Panc1 (cell line): ENCODE results near the gene KRTAP5-9.

Experiments
- POLR2AphosphoS5 ChIP-seq: IDR thresholded peaks from 2 replicates; pipeline ENCODE4 v1.6.1; 2012; ENCODE audit warnings: mild to moderate bottlenecking, low read depth, low read length, moderate library complexity
- SIN3A ChIP-seq: IDR thresholded peaks from 2 replicates; pipeline ENCODE4 v1.6.1; 2012; ENCODE audit warnings: low read depth, mild to moderate bottlenecking, low read length, moderate library complexity, borderline replicate concordance; ENCODE audit not compliant: insufficient read depth
- TF ChIP-seq, protein P1 (sequence below): fragments of 450-650 bp; IDR thresholded peaks from 2 replicates; pipeline ENCODE4 v1.5.1; 2017; ENCODE audit warnings: mild to moderate bottlenecking
- TF ChIP-seq, protein P2 (sequence below), 2 experiments: IDR thresholded peaks; 2 replicates each; pipeline ENCODE4 v1.6.1; 2011 to 2012; ENCODE audit warnings: low read depth in 2 of 2, control low read depth in 1 of 2, low read length in 1 of 2, mild to moderate bottlenecking in 1 of 2, moderate library complexity in 1 of 2; ENCODE audit not compliant: insufficient read depth in 1 of 2

DNA sequence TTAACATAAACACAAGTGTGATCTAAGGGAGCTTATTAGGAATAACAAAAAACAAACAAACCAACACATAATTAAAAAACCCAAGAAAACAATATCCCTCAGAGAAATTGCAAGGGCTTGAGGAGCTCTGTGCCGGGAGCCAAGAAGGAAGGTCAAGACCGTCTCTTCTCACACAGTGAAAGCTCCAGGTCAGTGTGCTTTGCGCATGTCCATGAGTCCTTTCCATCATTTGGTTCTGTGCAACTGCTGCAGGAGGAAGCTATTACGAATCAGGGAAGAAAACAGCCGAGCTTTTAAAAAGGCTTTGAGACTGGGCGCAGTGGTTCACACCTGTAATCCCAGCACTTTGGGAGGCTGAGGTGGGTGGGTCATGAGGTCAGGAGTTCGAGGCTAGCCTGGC, 5.8 kb upstream of the KRTAP5-9 start:
- TF ChIP-seq, protein P1, sequence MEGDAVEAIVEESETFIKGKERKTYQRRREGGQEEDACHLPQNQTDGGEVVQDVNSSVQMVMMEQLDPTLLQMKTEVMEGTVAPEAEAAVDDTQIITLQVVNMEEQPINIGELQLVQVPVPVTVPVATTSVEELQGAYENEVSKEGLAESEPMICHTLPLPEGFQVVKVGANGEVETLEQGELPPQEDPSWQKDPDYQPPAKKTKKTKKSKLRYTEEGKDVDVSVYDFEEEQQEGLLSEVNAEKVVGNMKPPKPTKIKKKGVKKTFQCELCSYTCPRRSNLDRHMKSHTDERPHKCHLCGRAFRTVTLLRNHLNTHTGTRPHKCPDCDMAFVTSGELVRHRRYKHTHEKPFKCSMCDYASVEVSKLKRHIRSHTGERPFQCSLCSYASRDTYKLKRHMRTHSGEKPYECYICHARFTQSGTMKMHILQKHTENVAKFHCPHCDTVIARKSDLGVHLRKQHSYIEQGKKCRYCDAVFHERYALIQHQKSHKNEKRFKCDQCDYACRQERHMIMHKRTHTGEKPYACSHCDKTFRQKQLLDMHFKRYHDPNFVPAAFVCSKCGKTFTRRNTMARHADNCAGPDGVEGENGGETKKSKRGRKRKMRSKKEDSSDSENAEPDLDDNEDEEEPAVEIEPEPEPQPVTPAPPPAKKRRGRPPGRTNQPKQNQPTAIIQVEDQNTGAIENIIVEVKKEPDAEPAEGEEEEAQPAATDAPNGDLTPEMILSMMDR = no peak
- TF ChIP-seq, protein P2, sequence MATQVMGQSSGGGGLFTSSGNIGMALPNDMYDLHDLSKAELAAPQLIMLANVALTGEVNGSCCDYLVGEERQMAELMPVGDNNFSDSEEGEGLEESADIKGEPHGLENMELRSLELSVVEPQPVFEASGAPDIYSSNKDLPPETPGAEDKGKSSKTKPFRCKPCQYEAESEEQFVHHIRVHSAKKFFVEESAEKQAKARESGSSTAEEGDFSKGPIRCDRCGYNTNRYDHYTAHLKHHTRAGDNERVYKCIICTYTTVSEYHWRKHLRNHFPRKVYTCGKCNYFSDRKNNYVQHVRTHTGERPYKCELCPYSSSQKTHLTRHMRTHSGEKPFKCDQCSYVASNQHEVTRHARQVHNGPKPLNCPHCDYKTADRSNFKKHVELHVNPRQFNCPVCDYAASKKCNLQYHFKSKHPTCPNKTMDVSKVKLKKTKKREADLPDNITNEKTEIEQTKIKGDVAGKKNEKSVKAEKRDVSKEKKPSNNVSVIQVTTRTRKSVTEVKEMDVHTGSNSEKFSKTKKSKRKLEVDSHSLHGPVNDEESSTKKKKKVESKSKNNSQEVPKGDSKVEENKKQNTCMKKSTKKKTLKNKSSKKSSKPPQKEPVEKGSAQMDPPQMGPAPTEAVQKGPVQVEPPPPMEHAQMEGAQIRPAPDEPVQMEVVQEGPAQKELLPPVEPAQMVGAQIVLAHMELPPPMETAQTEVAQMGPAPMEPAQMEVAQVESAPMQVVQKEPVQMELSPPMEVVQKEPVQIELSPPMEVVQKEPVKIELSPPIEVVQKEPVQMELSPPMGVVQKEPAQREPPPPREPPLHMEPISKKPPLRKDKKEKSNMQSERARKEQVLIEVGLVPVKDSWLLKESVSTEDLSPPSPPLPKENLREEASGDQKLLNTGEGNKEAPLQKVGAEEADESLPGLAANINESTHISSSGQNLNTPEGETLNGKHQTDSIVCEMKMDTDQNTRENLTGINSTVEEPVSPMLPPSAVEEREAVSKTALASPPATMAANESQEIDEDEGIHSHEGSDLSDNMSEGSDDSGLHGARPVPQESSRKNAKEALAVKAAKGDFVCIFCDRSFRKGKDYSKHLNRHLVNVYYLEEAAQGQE (IDR thresholded peaks at IDR 0.05; ENCODE audit: insufficient read depth in 1 of 2, low read depth in 2 of 2, low read length in 1 of 2) = no peak
- no peak for TF ChIP-seq POLR2AphosphoS5
- TF ChIP-seq SIN3A = no peak
